Spleen (tissue), 11 donors: Measurements from ENCODE around the gene ZBTB32. TPM values are rescaled to one million over a fixed set of nuclear protein-coding genes. Genes with fewer than 3 reads are reported as not detected.
"Not testable (repeated sequence)": the region's sequence is repeated elsewhere in the genome, so short reads cannot be mapped to it uniquely, and the experiment has no call there.

Experiments used
- DNase-seq: peaks from one replicate; pipeline ENCODE4 v3.0.0-alpha.2; 2020
- H3K27ac ChIP-seq, 8 donors: fragments of 200-600 bp; sonication (generic) in 7 of 8; 1 replicate in 4 of 8; 2 replicates in 4 of 8; pipeline versions ENCODE4 v1.5.0 to v1.8.0; 2016 to 2021; ENCODE audit warnings: inconsistent platforms in 4 of 8, mild to moderate bottlenecking in 4 of 8, moderate library complexity in 1 of 8
- H3K27me3 ChIP-seq, 7 donors: fragments of 200-600 bp; sonication (generic) in 6 of 7; replicated peaks in 1 of 7; 1 replicate in 4 of 7; 2 replicates in 3 of 7; pipeline versions ENCODE4 v1.5.0 to v1.8.0; 2016 to 2021; ENCODE audit warnings: inconsistent platforms in 3 of 7, mild to moderate bottlenecking in 1 of 7
- H3K36me3 ChIP-seq, 6 donors: fragments of 200-600 bp; sonication (generic) in 5 of 6; 1 replicate in 4 of 6; 2 replicates in 2 of 6; pipeline versions ENCODE4 v1.5.0 to v1.8.0; 2016 to 2021; ENCODE audit warnings: inconsistent platforms in 2 of 6
- H3K4me1 ChIP-seq, 6 donors: fragments of 200-600 bp; sonication (generic) in 5 of 6; 1 replicate in 3 of 6; 2 replicates in 3 of 6; pipeline versions ENCODE4 v1.5.0 to v1.8.0; 2016 to 2021; ENCODE audit warnings: inconsistent platforms in 3 of 6
- H3K4me3 ChIP-seq, 8 donors: fragments of 200-600 bp; sonication (generic) in 7 of 8; 1 replicate in 4 of 8; 2 replicates in 4 of 8; pipeline versions ENCODE4 v1.5.0 to v1.8.0; 2016 to 2021; ENCODE audit warnings: inconsistent platforms in 4 of 8, mild to moderate bottlenecking in 4 of 8, moderate library complexity in 2 of 8
- H3K9me3 ChIP-seq, 8 donors: fragments of 200-600 bp; sonication (generic) in 7 of 8; 1 replicate in 4 of 8; 2 replicates in 4 of 8; pipeline versions ENCODE4 v1.5.0 to v1.8.0; 2016 to 2021; ENCODE audit warnings: inconsistent platforms in 4 of 8
- CTCF ChIP-seq, 11 experiments: fragments of 200-600 bp in 7 of 11; fragments of 450-650 bp in 4 of 11; sonication (generic) in 4 of 11; IDR thresholded peaks in 8 of 11; conservative IDR thresholded peaks in 3 of 11; 1 replicate in 7 of 11; 2 replicates in 4 of 11; pipeline versions ENCODE4 v1.4.0 to v1.8.0; 2016 to 2021; ENCODE audit warnings: antibody characterized with exemption in 11 of 11, inconsistent platforms in 4 of 11, mild to moderate bottlenecking in 1 of 11
- POLR2A ChIP-seq, 3 donors: fragments of 450-650 bp; IDR thresholded peaks; one replicate each; pipeline ENCODE4 v1.5.1; 2017; ENCODE audit warnings: antibody characterized with exemption in 3 of 3, mild to moderate bottlenecking in 1 of 3
- POLR2AphosphoS5 ChIP-seq, 3 donors: sonication (generic); formaldehyde crosslinking; IDR thresholded peaks; one replicate each; pipeline ENCODE4 v1.5.1; 2017; ENCODE audit warnings: antibody characterized with exemption in 3 of 3
- WGBS, 5 donors: extraction: QIAGEN DNeasy Blood & Tissue Kit in 3 of 5; methylation state at CpG; one replicate each; pipeline versions ENCODE4 v1.1.5 to v1.1.7; 2013 to 2018; 5-methylcytosine and 5-hydroxymethylcytosine counted together
- intact Hi-C: fragments of 100-400 bp; cut with DNase I; formaldehyde crosslinking; loops from one replicate; pipeline ENCODE4 v1.15.0; 2023; ENCODE audit warnings: low total_unique reads
- polyA plus RNA-seq, 3 donors: library from polyadenylated mRNA; stranded (reverse); fragments of 200-250 nt; gene quantifications; one replicate each; pipeline ENCODE4 v1.2.1, GENCODE V29; 2013
- total RNA-seq, 7 donors: library from RNA; depleted of rRNA in 3 of 7; stranded (reverse); fragments of >200 nt in 3 of 7; fragmentation: NEBNext Ultra II Directional in 4 of 7; extraction: Animal tissue kit (Norgen Biotek cat#: 25700) in 4 of 7; gene quantifications; one replicate each; pipeline versions ENCODE4 v1.1.0 to v1.2.1, GENCODE V29; 2016 to 2021
- donor health status: healthy with polysubstance abuse.
- donor health status: DM: no; HTN: no; CAD: no; lungs with moderate emphysema.
- donor health status: DM: no; HTN: no; CAD: no.
- donor health status: Bipolar disorder and iron deficiency.
- donor health status: healthy.
- donor health status: DM: no; HTN: no; CAD: no.
- donor health status: DM: yes; HTN: yes; CAD: no.

The ZBTB32 gene
- total and polyA plus RNA-seq, 10 donors: 2.5 to 8.2 (median 4.2) TPM

DNA sequence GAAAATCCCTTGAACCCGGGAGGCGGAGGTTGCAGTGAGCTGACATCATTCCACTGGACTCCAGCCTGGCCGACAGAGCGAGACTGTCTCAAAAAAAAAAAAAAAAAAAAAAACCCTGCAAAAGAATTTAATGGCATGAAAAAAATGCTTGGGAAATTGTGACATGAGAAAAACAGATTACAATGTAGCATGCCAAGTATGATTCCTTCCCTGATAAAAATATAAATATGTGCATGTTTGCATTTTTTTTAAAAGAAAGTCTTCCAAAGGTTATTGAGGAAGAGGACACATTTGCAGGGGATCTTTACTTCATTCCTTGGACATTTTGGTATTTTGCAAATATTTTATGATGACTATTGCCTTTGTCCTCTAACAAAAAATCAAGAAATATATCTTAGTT is 14.5 kb upstream of the ZBTB32 start:
- Histone ChIP-seq H3K27me3 (peaks cover 0 to 14% (median 0%) of the 10 kb centered on the region in 7 donors), H3K4me1 (peaks cover 0 to 4% (median 0%) of the 10 kb centered on the region in 6 donors), H3K4me3 (no peak overlapping the region), H3K27ac (no peak overlapping the region), H3K9me3 (no peaks in the 10 kb centered on the region), H3K36me3 (no peaks in the 10 kb centered on the region)
- WGBS, 5 donors: 69 to 92% (median 83%) methylated on average over 4 of the region's 4 CpGs
- DNase-seq: no peak
- TF ChIP-seq POLR2A (IDR thresholded peaks at IDR 0.05) (no peak), POLR2AphosphoS5 (IDR thresholded peaks at IDR 0.05) (no peak), CTCF (IDR thresholded peaks at IDR 0.05 in 8 of 11, conservative IDR thresholded peaks at IDR 0.05 in 3 of 11) (no peak)
- intact Hi-C loops: no loop called here

DNA sequence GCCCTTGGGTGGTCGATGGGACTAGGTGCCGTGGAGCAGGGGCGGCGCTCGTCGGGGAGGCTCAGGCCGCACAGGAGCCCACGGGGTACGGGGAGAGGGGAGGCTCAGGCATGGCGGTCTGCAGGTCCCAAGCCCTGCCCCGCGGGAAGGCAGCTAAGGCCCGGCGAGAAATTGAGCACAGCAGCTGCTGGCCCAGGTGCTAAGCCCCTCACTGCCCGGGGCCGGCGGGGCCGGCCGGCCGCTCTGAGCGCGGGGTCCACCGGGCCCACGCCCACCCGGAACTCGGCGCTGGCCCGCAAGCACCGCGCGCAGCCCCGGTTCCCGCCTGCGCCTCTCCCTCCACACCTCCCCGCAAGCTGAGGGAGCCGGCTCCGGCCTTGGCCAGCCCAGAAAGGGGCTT is 13.3 kb upstream of the ZBTB32 start:
- DNase-seq, H3K4me1 ChIP-seq, H3K9me3 ChIP-seq, H3K27ac ChIP-seq, H3K4me3 ChIP-seq, intact Hi-C loops, H3K36me3 ChIP-seq: not testable (repeated sequence)
- WGBS, 5 donors: 91 to 96% (median 95%) methylated on average over 14 to 37 of the region's 37 CpGs
- H3K27me3 ChIP-seq: peaks cover 0 to 14% (median 0%) of the 10 kb centered on the region in 7 donors

DNA sequence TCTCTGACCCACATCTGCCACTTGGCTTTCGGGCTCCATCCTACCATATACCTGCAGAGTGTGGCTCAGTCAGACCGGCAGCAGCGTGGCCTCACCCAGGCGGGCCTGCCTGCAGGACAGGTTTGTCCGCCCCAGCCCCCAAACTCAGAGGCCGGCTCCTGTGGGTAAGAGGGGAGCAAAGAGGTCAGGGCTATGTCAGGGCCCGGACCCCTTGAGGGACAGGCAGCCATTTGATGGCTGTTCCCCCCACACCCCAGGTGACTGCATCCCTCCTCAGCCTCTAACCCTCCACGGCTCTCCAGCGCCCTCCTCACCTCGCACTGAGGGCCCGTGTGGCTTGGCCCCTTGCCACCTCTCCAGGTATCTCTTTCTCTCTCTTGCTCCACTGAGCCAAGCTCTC is 12.3 kb upstream of the ZBTB32 start:
- WGBS, 5 donors: 77 to 88% (median 88%) methylated on average over 8 to 11 of the region's 11 CpGs
- H3K4me3 ChIP-seq: no peak overlapping the region
- no peaks in the 10 kb centered on the region for H3K36me3 ChIP-seq
- no peak overlapping the region for H3K27ac ChIP-seq
- peaks cover 0 to 14% (median 0%) of the 10 kb centered on the region in 7 donors for H3K27me3 ChIP-seq
- peaks cover 0 to 4% (median 0%) of the 10 kb centered on the region in 6 donors for H3K4me1 ChIP-seq
- intact Hi-C loops: no loop called here
- H3K9me3 ChIP-seq: no peaks in the 10 kb centered on the region
- no peak for DNase-seq
- no peak for TF ChIP-seq POLR2AphosphoS5 (IDR thresholded peaks at IDR 0.05)
- TF ChIP-seq CTCF (IDR thresholded peaks at IDR 0.05 in 8 of 11, conservative IDR thresholded peaks at IDR 0.05 in 3 of 11): no peak
- TF ChIP-seq POLR2A (IDR thresholded peaks at IDR 0.05): no peak

DNA sequence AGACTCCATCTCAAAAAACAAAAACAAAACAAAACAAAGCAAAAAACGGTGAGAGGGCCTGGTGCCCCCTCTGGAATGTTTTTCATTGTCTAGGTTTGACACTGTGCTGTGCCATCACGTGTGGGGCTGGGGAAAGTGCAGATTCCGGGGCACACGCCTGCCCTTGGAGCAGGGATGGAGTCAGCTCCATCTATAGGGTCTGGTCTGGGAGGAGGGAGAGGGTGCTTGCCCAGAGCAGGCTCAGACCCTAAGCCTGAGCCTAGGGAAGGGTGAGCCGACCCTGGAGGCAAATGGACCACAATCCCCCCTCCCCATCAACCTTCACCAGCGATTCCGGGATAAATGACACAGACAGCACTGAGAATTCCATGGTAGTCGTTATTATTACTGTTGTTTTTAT is 10.9 kb upstream of the ZBTB32 start:
- intact Hi-C loops: no loop called here

More for the DNA sequence above, 10.9 kb upstream of the ZBTB32 start:
- Histone ChIP-seq H3K9me3 (no peaks in the 10 kb centered on the region), H3K27ac (no peak overlapping the region), H3K36me3 (no peaks in the 10 kb centered on the region), H3K4me3 (no peak overlapping the region), H3K27me3 (peaks cover 0 to 9% (median 0%) of the 10 kb centered on the region in 7 donors), H3K4me1 (peaks cover 0 to 4% (median 0%) of the 10 kb centered on the region in 6 donors)
- TF ChIP-seq CTCF (IDR thresholded peaks at IDR 0.05 in 8 of 11, conservative IDR thresholded peaks at IDR 0.05 in 3 of 11) (no peak), POLR2A (IDR thresholded peaks at IDR 0.05) (no peak), POLR2AphosphoS5 (IDR thresholded peaks at IDR 0.05) (no peak)
- WGBS, 5 donors: 13 to 19% (median 16%) methylated on average over 8 of the region's 8 CpGs
- no peak for DNase-seq
